Aorta (tissue), 5 donors: ENCODE results near the gene MUCL3. TPM values are rescaled to one million over a fixed set of nuclear protein-coding genes. Genes with fewer than 3 reads are reported as not detected.
A peak's percentile ranks its signal among the peaks of the same experiment; 100 is the strongest.
"Not testable (repeated sequence)": the region's sequence is repeated elsewhere in the genome, so short reads cannot be mapped to it uniquely, and the experiment has no call there.

ENCODE experiments used
- ATAC-seq: fragments of 200-7000 bp; cut with Tn5 transposase; one replicate; pipeline ENCODE4 v1.9.1; 2022; ENCODE audit warnings: moderate library complexity; ENCODE audit not compliant: low FRiP score
- DNase-seq, 2 donors: peaks; one replicate each; pipeline ENCODE4 v3.0.0-alpha.2; 2020
- H3K27ac ChIP-seq, 2 donors: one replicate each; pipeline ENCODE4 v1.5.1; 2013; ENCODE audit warnings: low read length in 2 of 2, mild to moderate bottlenecking in 2 of 2, moderate library complexity in 2 of 2, control low read depth in 1 of 2, inconsistent platforms in 1 of 2, low read depth in 1 of 2
- H3K27me3 ChIP-seq, 2 donors: one replicate each; pipeline ENCODE4 v1.6.1; 2013; ENCODE audit warnings: control low read depth in 1 of 2, low read length in 1 of 2, mild to moderate bottlenecking in 1 of 2, moderate library complexity in 1 of 2; ENCODE audit not compliant: insufficient read depth in 2 of 2, control insufficient read depth in 1 of 2
- H3K36me3 ChIP-seq, 2 donors: one replicate each; pipeline ENCODE4 v1.6.1; 2013; ENCODE audit warnings: control low read depth in 1 of 2, low read length in 1 of 2, mild to moderate bottlenecking in 1 of 2; ENCODE audit not compliant: insufficient read depth in 2 of 2, control insufficient read depth in 1 of 2
- H3K4me1 ChIP-seq, 2 donors: one replicate each; pipeline ENCODE4 v1.6.1; 2013; ENCODE audit warnings: low read length in 2 of 2, control low read depth in 1 of 2, mild to moderate bottlenecking in 1 of 2, moderate library complexity in 1 of 2; ENCODE audit not compliant: insufficient read depth in 2 of 2, control insufficient read depth in 1 of 2
- H3K4me3 ChIP-seq, 2 donors: one replicate each; pipeline ENCODE4 v1.5.1; 2013; ENCODE audit warnings: low read length in 2 of 2, control low read depth in 1 of 2, mild to moderate bottlenecking in 1 of 2
- H3K9me3 ChIP-seq: one replicate; pipeline ENCODE4 v1.6.1; 2013; ENCODE audit warnings: mild to moderate bottlenecking, low read length; ENCODE audit not compliant: control insufficient read depth
- WGBS, 2 donors: extraction: QIAGEN DNeasy Blood & Tissue Kit; methylation state at CpG; one replicate each; pipeline ENCODE4 v1.1.7; 2013; 5-methylcytosine and 5-hydroxymethylcytosine counted together
- intact Hi-C, 2 donors: fragments of 100-400 bp; cut with DNase I; formaldehyde crosslinking; loops; one replicate each; pipeline versions ENCODE4 v1.14.2 to v1.15.0; 2022
- polyA plus RNA-seq, 2 donors: library from polyadenylated mRNA; stranded (reverse); fragments of 200-250 nt; gene quantifications; one replicate each; pipeline ENCODE4 v1.2.3, GENCODE V29; 2013
- total RNA-seq, 2 donors: library from RNA; stranded (reverse); fragmentation: NEBNext Ultra II Directional; extraction: Animal tissue kit (Norgen Biotek cat#: 25700); gene quantifications; one replicate each; pipeline ENCODE4 v1.2.1, GENCODE V29; 2021
- donor health status: healthy with polysubstance abuse.
- donor health status: Bipolar disorder and iron deficiency.
- donor health status: DM: no; HTN: no; CAD: no.
- donor health status: DM: no; HTN: no; CAD: no.
- donor health status: DM: yes; HTN: yes; CAD: no.

Gene MUCL3
- total and polyA plus RNA-seq, 4 donors: 0.13 to 0.18 TPM; not detected in 2

DNA sequence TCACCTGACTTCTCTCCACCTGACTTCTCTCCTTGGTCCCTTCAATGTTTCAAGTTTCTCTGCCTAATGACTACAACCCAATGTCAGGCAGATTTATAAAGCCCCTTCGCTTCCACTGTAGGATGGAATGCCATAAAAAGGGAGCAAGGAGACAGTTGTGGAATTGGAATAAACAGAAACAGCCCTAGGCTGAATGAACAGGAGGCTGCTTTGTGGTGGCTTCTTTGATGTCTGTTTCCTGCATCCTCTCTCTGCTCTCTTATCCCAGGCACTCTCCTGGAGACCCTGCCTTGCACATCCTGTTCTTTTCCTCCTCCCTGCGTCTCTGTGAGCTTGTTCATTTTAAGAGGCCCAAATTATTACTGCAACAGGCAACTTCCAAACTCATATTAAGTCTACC is 16.9 kb downstream of the MUCL3 start:
- no peaks in the 10 kb centered on the region for H3K4me1 ChIP-seq
- H3K36me3 ChIP-seq: no peaks in the 10 kb centered on the region
- intact Hi-C loops: no loop called here
- ATAC-seq (no peak), DNase-seq (no peak)
- WGBS, 2 donors: 83 to 97% methylated on average over 2 of the region's 2 CpGs
- no peaks in the 10 kb centered on the region for H3K9me3 ChIP-seq
- H3K27me3 ChIP-seq: peaks cover 0 to 1% of the 10 kb centered on the region in 2 donors
- H3K4me3 ChIP-seq: no peak overlapping the region
- H3K27ac ChIP-seq: no peak overlapping the region

DNA sequence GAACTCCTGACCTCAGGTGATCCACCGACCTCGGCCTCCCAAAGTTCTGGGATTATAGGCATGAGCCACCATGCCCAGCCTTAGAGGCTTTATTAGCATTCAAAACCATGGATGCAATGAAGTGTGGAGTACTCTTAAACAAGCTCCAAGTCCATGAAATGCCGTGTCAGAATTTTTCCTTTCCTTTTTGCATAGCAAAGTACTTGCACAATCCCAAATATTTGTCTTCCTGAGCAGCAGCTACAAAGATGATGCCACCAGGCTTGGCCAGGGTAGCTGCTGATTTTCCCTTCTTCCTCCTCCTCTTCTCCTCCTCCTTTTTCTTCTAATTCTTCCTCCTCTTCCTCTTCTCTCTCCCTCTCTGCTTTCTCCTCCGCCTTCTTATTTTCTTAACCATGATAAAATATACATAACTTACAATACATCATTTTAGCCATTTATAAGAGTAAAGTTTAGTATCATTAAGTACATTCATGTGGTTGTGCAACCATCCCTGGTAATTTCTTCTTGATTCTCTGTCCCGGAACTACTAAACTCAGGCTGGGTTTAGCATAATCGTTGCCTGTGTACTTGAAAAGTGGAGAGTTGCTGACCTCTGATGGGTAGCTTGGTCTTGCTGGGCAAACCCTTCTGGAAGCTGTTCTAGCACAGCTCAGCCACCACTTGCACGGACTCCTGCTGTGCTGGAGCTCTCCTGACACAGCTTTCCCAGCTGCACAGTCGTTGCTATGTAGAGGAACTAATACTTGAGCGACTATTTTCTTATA is 20.3 kb downstream of the MUCL3 start:
- Histone ChIP-seq H3K4me3 (no peak overlapping the region), H3K4me1 (no peaks in the 10 kb centered on the region), H3K27me3 (peaks cover 0 to 1% of the 10 kb centered on the region in 2 donors), H3K36me3 (no peaks in the 10 kb centered on the region), H3K9me3 (no peaks in the 10 kb centered on the region), H3K27ac (no peak overlapping the region)
- WGBS, 2 donors: 53 to 55% methylated on average over 9 of the region's 9 CpGs
- intact Hi-C loops: no loop called here
- DNase-seq: no peak
- no peak for ATAC-seq

DNA sequence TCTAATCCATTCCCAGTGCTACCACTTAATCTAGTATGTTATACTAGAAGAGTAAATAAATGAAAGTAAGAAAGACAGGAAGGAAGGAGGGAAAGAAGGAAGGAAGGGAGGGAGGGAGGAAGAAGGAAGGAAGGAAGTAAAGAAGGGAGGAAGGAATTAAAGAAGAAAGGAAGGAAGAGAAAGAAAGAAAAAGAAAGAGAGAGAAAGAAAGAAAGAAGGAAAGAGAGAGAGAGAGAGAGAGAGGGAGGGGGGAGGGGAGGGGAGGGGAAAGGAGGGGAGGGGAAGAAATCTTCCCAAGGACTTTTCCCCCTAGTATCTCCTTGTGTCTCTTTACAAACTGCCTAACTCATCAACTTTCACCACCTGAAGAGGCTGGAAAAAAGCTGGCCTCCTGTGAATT is 21.9 kb downstream of the MUCL3 start:
- Histone ChIP-seq H3K4me3 (no peak overlapping the region), H3K27me3 (peaks cover 0 to 1% of the 10 kb centered on the region in 2 donors), H3K4me1 (no peaks in the 10 kb centered on the region), H3K36me3 (no peaks in the 10 kb centered on the region), H3K9me3 (no peaks in the 10 kb centered on the region), H3K27ac (no peak overlapping the region)
- DNase-seq: no peak
- no peak for ATAC-seq
- intact Hi-C loops: no loop called here

DNA sequence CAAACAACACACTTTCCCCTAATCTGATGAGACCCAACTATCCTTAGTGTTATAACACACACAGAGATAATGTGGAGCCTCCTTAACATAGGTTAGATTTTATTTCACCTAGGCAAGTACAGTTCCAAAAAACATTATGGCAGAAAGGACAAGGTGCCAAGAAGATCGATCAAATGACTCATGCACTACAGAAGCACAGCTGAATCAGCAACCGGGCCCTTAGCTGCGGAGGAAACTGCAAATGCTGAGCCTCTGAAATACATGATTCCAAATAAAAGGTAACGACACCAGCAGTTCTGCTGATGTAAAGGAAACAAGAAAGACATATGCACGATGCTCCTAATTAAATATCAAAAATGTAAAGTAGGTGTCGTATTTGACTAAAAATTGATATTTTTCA is 22.9 kb downstream of the MUCL3 start:
- ATAC-seq (no peak), DNase-seq (no peak)
- Histone ChIP-seq H3K4me1 (no peaks in the 10 kb centered on the region), H3K4me3 (no peak overlapping the region), H3K36me3 (no peaks in the 10 kb centered on the region), H3K27ac (no peak overlapping the region), H3K27me3 (peaks cover 0 to 1% of the 10 kb centered on the region in 2 donors), H3K9me3 (no peaks in the 10 kb centered on the region)
- 69 to 71% methylated on average over 6 of the region's 6 CpGs for WGBS, 2 donors
- intact Hi-C loops: no loop called here

DNA sequence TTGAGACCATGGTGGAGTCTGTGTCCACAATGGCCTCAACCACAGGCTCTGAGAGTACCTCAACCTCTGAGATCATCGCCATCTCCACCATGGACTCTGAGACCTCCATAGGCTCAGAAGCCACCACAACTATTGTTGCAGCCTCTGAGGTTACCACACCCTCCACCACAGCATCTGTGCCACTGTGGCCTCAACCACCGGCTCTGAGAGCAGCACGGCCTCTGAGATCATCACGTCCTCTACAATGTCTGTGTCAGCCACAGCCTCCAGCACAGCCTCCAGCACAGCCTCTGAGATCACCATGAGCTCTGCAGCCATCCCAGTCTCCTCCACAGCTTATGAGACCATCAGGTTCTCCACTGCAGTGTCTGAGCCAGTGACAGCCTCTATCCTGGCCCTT is 23.3 kb downstream of the MUCL3 start:
- Histone ChIP-seq H3K4me1 (no peaks in the 10 kb centered on the region), H3K27me3 (peaks cover 0 to 1% of the 10 kb centered on the region in 2 donors), H3K9me3 (no peaks in the 10 kb centered on the region), H3K36me3 (no peaks in the 10 kb centered on the region), H3K27ac (no peak overlapping the region), H3K4me3 (no peak overlapping the region)
- DNase-seq (no peak), ATAC-seq (no peak)
- intact Hi-C loops: no loop called here
- 92 to 93% methylated on average over 4 of the region's 4 CpGs for WGBS, 2 donors

DNA sequence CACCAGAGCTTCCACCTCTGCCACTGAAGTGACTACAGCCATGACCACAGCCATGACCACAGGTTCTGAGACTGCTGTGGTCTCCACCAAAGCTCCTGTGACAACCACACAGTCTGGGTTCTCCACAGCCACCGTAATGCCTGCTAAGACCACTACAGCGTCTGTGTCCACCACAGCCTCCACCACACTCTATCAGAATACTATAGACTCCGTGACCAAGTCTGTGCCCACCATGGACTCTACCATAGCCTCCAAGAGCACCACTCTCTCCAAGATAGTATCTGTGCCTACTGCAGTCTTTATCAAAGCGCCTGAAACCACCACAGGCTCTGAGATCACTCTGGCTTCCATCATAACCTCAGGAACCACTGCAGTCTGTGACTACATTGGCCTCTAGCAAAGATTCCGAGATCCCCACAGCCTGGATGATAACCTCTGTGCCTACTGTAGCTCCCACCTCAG is 24.4 kb downstream of the MUCL3 start:
- intact Hi-C loops: no loop called here
- ATAC-seq (no peak), DNase-seq (no peak)
- WGBS, 2 donors: 83 to 87% methylated on average over 5 of the region's 5 CpGs
- Histone ChIP-seq H3K9me3 (no peaks in the 10 kb centered on the region), H3K36me3 (no peaks in the 10 kb centered on the region), H3K4me3 (no peak overlapping the region), H3K4me1 (no peaks in the 10 kb centered on the region), H3K27me3 (peaks cover 0 to 1% of the 10 kb centered on the region in 2 donors), H3K27ac (no peak overlapping the region)

DNA sequence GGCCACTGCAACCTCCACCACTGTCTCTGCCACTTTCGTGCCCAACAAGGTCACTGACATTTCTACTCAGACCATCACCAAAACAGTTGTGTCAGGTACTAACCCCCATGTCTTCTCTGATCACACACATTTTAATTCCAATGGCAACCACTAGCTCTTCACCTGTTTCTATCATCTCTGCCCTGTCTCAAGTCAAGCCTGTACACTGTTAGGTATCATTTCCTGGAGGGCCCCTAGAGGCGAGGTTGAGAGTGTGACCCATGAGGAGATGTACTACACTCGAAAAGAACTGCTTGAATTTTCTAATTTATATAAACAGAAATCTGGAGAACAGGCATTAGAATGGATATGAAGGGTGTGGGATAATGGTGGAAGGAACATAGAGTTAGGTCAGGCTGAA is 25.4 kb downstream of the MUCL3 start:
- intact Hi-C loops: no loop called here
- Histone ChIP-seq H3K9me3 (no peaks in the 10 kb centered on the region), H3K27ac (no peak overlapping the region), H3K4me1 (no peaks in the 10 kb centered on the region), H3K36me3 (no peaks in the 10 kb centered on the region), H3K27me3 (peaks cover 0 to 1% of the 10 kb centered on the region in 2 donors), H3K4me3 (no peak overlapping the region)
- 74 to 76% methylated on average over 3 of the region's 3 CpGs for WGBS, 2 donors
- DNase-seq: no peak
- ATAC-seq: no peak

DNA sequence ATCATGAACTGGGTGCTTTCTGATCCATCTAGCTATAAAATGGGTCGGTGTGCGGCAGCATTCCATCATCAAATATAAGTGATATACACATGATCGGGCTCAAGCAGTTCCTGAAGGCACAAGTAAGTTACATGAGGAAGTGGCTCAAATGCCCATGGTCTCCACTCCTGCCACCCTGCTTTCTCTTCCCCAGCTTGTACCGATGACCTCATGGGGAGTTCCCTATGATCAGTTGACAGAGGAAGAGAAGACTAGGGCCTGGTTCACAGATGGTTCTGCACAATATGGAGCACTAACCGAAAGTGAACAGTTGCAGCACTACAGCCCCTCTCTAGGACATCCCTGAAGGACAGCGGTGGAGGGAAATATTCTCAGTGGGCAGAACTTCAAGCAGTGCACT is 28.4 kb downstream of the MUCL3 start:
- peak in 1 of 2 donors; percentile 63 for DNase-seq
- H3K36me3 ChIP-seq, H3K4me1 ChIP-seq, H3K4me3 ChIP-seq, ATAC-seq, H3K27ac ChIP-seq, intact Hi-C loops, H3K9me3 ChIP-seq, H3K27me3 ChIP-seq: not testable (repeated sequence)
- 87 to 94% methylated on average over 6 of the region's 6 CpGs for WGBS, 2 donors

DNA sequence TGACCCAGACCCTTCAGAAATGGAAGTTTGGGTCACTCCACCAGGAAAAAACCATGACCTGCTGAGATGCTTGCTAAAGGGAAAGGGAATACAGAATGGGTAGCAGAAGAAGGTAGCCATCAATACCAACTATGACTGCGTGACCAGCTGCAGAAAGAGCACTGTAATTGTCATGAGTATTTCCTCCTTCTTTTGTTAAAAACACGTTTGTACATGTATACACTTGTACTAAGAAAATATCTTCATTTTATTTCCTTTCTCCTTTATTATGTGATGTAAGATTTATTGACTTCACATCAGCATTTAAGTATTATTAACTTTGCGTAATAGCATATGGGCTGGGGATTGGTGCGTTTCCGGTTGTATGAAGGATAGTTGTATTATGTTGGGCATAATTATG is 30.2 kb downstream of the MUCL3 start:
- Histone ChIP-seq H3K27me3 (no peaks in the 10 kb centered on the region), H3K4me3 (no peak overlapping the region), H3K9me3 (no peaks in the 10 kb centered on the region), H3K4me1 (no peaks in the 10 kb centered on the region), H3K27ac (no peak overlapping the region), H3K36me3 (no peaks in the 10 kb centered on the region)
- 79 to 85% methylated on average over 5 of the region's 5 CpGs for WGBS, 2 donors
- no peak for DNase-seq
- intact Hi-C loops: no loop called here
- no peak for ATAC-seq
